Activated naive CD8-positive, alpha-beta T cell treated with anti-CD3 and anti-CD28 coated beads, Interleukin-2, amount 10 ng/mL, durations not matched to agents 7 days and 5 days (primary cell): ENCODE results near the gene PMVK. TPM values are rescaled to one million over a fixed set of nuclear protein-coding genes. Genes with fewer than 3 reads are reported as not detected.
A peak's percentile ranks its signal among the peaks of the same experiment; 100 is the strongest.

Experiments used
- ATAC-seq: fragments of 150-1000 bp; cut with Tn5 transposase; one replicate; pipeline ENCODE4 v1.10.0; 2021; ENCODE audit warnings: low read depth, moderate library complexity
- POLR2A ChIA-PET: fragments of 350-600 bp; sonication (Branson Sonifier 250); formaldehyde crosslinking; loops from one replicate; lab custom pipeline; 2021; ENCODE audit warnings: antibody characterized with exemption; lab: Charles Lee
- DNase-seq: peaks from one replicate; pipeline ENCODE4 v3.0.0; 2021
- H3K27ac Mint-ChIP-seq: one replicate; pipeline ENCODE4 v1.8.0; 2022; ENCODE audit warnings: mild to moderate bottlenecking, mixed read lengths
- H3K27me3 Mint-ChIP-seq: one replicate; pipeline ENCODE4 v1.8.0; 2022; ENCODE audit warnings: mild to moderate bottlenecking, moderate library complexity, mixed read lengths
- H3K36me3 Mint-ChIP-seq: one replicate; pipeline ENCODE4 v1.8.0; 2021; ENCODE audit warnings: mild to moderate bottlenecking, mixed read lengths
- H3K4me1 Mint-ChIP-seq: one replicate; pipeline ENCODE4 v1.8.0; 2021; ENCODE audit warnings: mixed read lengths
- H3K4me3 Mint-ChIP-seq: one replicate; pipeline ENCODE4 v1.8.0; 2022; ENCODE audit warnings: mild to moderate bottlenecking, moderate library complexity, mixed read lengths
- H3K9me3 Mint-ChIP-seq: one replicate; pipeline ENCODE4 v1.8.0; 2021; ENCODE audit warnings: mixed read lengths
- total RNA-seq, 2 experiments: library from RNA; stranded (reverse); gene quantifications; one replicate each; pipeline ENCODE4 v1.2.3, GENCODE V29; 2021

The PMVK gene
- total RNA-seq, 2 experiments from 2014 or later = 25.6 to 26.4 TPM

DNA sequence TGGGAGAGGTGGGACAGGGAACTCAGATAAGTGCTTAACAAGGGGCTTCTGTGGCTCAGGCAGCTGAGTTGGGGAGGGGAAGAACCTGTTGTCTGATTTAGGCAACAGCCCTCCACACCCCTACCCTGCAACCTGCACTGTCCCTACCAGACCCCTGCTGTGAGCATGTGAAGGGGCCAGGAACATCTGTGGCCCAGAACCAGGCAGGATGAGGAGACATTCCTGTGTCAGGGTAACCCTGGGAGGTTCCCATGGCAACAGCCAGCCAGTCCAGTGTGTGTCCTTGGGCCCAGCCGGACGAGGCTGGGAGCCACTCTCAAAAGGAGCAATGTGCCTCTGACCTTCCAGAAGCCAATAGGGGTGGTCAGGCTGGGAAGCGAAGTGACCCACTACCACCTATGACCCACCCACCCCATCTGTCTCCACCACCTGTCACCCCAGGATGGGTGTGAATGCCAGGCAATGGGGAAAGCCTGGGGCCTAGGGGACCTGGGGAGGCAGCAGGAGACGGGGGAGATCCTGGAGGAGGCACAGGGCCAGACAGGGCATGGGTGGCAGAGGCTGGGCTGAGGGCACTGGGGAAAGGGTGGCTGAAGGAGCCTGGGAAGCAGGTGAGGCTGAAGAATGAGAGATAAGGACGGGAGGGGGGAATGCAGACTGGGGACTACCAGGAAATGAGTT is 5.0 kb upstream of the PMVK start:
- ATAC-seq = no peak
- Mint-ChIP-seq H3K4me3 (peak overlapping the region; percentile 44), H3K36me3 (no peaks in the 10 kb centered on the region), H3K27me3 (no peaks in the 10 kb centered on the region), H3K9me3 (no peaks in the 10 kb centered on the region), H3K27ac (peak overlapping the region; percentile 92), H3K4me1 (peaks cover 53% of the 10 kb centered on the region)
- POLR2A ChIA-PET = interaction anchor here (0.6 to 1.7 kb wide), 2 partner anchors 18 to 33 kb away, joined by 3 to 8 read pairs; partner anchors contain the start of gene CKS1B
- no peak for DNase-seq

DNA sequence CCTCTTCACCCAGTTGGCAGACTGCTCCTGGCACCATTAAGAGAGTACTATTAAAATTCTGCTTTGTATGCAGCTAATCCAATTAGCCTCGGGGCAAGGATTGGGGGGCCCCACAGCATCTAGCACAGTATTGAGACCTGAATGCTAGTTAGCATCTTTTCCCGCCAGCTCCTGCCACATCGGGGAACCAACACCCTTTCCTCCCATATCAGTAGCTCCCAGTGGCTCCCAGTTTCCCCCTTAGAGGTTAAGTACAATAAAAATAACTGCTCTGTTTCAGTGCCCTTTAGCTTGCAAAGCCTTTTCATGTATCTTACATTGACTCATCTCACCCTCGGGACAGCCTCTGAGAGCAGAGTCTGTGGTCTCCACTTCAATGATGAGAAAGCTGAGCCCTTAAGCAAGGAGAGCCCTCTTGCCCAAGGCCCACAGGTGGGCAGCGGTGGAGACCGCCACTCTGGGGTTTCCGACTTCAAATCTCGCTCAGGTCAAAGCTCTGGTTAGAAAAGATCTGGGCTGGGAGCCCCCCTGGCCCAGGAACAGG is 4.2 kb upstream of the PMVK start:
- Mint-ChIP-seq H3K4me1 (peaks cover 55% of the 10 kb centered on the region), H3K36me3 (no peaks in the 10 kb centered on the region), H3K4me3 (no peak overlapping the region), H3K27ac (peak overlapping the region; percentile 92), H3K27me3 (no peaks in the 10 kb centered on the region), H3K9me3 (no peaks in the 10 kb centered on the region)
- ATAC-seq = no peak
- no peak for DNase-seq
- POLR2A ChIA-PET = interaction anchor here (0.6 to 5.7 kb wide), 4 partner anchors 10 to 34 kb away, joined by 3 to 38 read pairs (median 6); partner anchors contain the start of genes CKS1B and PBXIP1

- Mint-ChIP-seq H3K27me3 (no peaks in the 10 kb centered on the region), H3K9me3 (no peaks in the 10 kb centered on the region), H3K27ac (peak overlapping the region; percentile 92), H3K4me1 (peaks cover 57% of the 10 kb centered on the region), H3K4me3 (peak overlapping the region; percentile 15), H3K36me3 (peaks cover 1% of the 10 kb centered on the region)
- no peak for DNase-seq
- POLR2A ChIA-PET = interaction anchor here (0.7 to 5.7 kb wide), 4 partner anchors 10 to 34 kb away, joined by 3 to 38 read pairs (median 6); partner anchors contain the start of genes CKS1B and PBXIP1
- no peak for ATAC-seq
Measured at GRCh38 chr1:154940213-154940560, 3.7 kb upstream of the PMVK start.

- ATAC-seq (no peak), DNase-seq (no peak)
- Mint-ChIP-seq H3K9me3 (no peaks in the 10 kb centered on the region), H3K27ac (peak overlapping the region; percentile 97), H3K27me3 (no peaks in the 10 kb centered on the region), H3K4me1 (peaks cover 54% of the 10 kb centered on the region), H3K36me3 (peaks cover 2% of the 10 kb centered on the region), H3K4me3 (peak overlapping the region; percentile 90)
- POLR2A ChIA-PET = interaction anchor here (0.6 to 5.7 kb wide), 4 partner anchors 12 to 75 kb away, joined by 3 to 45 read pairs (median 29); partner anchors contain the start of genes CKS1B and PBXIP1
Measured at GRCh38 chr1:154938604-154939399, 2.3 kb upstream of the PMVK start.

DNA sequence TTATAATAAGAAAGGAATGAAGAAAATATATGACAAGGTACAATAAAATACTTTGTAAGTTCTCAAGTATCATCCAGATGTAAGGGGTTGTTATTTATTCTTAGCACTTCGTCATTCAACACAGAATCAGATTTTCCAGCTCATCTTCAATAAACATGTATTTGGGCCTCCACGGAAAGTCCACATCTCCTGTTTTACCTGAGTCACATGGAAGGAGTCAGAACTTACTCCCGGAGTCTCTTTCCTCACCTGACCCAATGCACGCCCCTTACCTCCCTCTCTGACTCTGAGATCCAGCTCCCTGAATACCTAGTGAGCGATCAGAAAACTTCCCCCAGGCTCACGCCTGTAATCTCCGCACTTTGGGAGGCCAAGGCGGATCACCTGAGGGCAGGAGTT is 1.5 kb upstream of the PMVK start:
- Mint-ChIP-seq H3K9me3 (no peaks in the 10 kb centered on the region), H3K36me3 (peaks cover 2% of the 10 kb centered on the region), H3K27me3 (no peaks in the 10 kb centered on the region), H3K4me3 (peak overlapping the region; percentile 90), H3K27ac (peak overlapping the region; percentile 97), H3K4me1 (peaks cover 45% of the 10 kb centered on the region)
- DNase-seq = no peak
- no peak for ATAC-seq
- POLR2A ChIA-PET = interaction anchor here (2.3 to 5.7 kb wide), 5 partner anchors 12 to 378 kb away, joined by 11 to 45 read pairs (median 20); partner anchors contain the start of genes CKS1B, PBXIP1 and PYGO2

DNA sequence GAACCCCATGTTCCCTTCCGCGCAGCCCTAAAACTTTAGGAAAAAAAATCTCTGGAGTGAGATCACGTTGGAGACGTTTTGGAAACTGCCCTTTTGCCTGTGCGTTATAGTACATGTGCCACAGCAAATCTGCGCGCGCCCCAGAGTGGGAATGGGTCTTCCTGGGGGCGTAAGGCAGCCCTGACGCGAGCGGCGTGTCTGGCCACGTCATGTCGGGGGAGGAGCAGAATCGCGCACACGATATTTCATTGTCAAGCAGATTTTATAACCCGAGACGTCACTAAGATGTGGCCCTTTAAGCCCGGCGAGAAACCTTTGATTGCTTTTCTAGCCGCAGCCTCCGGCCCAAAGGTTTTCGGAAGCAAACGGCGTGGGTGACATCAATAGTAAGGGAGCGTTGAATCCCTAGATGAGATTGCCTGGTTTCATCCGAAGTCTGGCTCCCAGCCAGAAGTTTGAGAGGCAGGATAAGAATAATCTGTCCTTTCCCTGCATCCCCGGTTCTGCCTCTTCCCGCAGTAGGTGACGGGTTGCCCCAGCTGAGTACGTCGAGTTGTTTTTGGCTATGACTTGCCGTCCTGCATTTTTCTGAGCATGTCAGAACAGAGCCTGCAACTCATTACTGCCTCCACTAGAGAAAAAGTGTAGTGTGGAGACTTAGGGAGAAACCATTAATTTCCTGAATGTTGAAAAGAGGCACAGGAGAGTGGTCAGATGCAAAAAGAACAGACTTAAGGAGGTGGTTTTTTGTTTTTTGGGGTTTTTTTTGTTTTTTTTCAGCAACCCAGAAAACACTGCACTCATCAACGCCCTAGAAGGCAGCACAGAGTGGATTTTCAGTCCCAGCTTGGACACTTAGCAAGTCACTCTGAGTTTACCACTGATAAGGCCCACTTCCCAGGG is 817 bp upstream of the PMVK start:
- H3K4me1 Mint-ChIP-seq = peaks cover 39% of the 10 kb centered on the region
- no peaks in the 10 kb centered on the region for H3K9me3 Mint-ChIP-seq
- ATAC-seq (peak; percentile 73), DNase-seq (peak; percentile 90)
- H3K36me3 Mint-ChIP-seq = peaks cover 2% of the 10 kb centered on the region
- no peaks in the 10 kb centered on the region for H3K27me3 Mint-ChIP-seq
- POLR2A ChIA-PET = interaction anchor here (0.7 to 5.7 kb wide), 17 partner anchors 8 to 379 kb away, joined by 3 to 45 read pairs (median 7); partner anchors contain the start of genes ADAM15, CKS1B, FLAD1 and PBXIP1
- H3K4me3 Mint-ChIP-seq = peak overlapping the region; percentile 90
- peak overlapping the region; percentile 97 for H3K27ac Mint-ChIP-seq

GRCh38 chr1:154935749-154936554 is 567 bp downstream of the PMVK start:
- no peaks in the 10 kb centered on the region for H3K9me3 Mint-ChIP-seq

DNA sequence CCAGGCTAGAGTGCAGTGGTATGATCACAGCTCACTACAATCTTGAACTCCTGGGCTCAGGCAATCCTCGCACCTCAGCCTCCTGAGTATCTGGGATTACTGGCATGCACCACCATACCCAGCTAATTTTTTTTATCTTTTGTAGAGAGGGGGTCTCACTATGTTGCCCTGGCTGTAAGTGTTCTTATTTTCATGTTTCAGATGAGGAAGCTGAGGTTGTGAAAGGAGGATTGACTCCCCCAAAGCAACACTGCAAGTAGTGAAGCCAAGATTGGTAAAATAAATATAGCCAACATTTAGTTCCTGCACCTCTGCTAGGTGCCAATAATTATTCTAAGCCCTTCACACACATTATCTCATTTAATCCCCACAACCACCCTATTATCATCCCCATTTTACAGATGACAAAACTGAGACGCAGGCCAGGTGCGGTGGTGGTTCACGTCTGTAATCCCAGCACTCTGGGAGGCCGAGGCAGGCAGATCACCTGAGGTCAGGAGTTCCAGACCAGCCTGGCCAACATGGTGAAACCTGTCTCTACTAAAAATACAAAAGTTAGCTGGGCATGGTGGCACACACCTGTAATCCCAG is 2.1 kb downstream of the PMVK start:
- peaks cover 7% of the 10 kb centered on the region for H3K36me3 Mint-ChIP-seq
- no peak overlapping the region for H3K4me3 Mint-ChIP-seq
- DNase-seq = no peak
- H3K27ac Mint-ChIP-seq = no peak overlapping the region
- POLR2A ChIA-PET = interaction anchor here (1.1 kb wide), 1 partner anchor 27 kb away, joined by 3 read pairs; the partner anchor contains the start of gene PYGO2
- no peaks in the 10 kb centered on the region for H3K9me3 Mint-ChIP-seq
- no peak for ATAC-seq
- peaks cover 19% of the 10 kb centered on the region for H3K4me1 Mint-ChIP-seq
- H3K27me3 Mint-ChIP-seq = no peaks in the 10 kb centered on the region

More at GRCh38 chr1:154935749-154936554, 567 bp downstream of the PMVK start:
- peak overlapping the region; percentile 97 for H3K27ac Mint-ChIP-seq
- peak overlapping the region; percentile 90 for H3K4me3 Mint-ChIP-seq
- H3K4me1 Mint-ChIP-seq = peaks cover 28% of the 10 kb centered on the region
- DNase-seq (no peak), ATAC-seq (no peak)
- H3K36me3 Mint-ChIP-seq = peaks cover 3% of the 10 kb centered on the region
- POLR2A ChIA-PET = interaction anchor here (0.7 to 5.7 kb wide), 22 partner anchors 9 to 376 kb away, joined by 3 to 45 read pairs (median 6); partner anchors contain the start of genes ADAM15, CKS1B, FLAD1 and PBXIP1
- H3K27me3 Mint-ChIP-seq = no peaks in the 10 kb centered on the region

GRCh38 chr1:154931940-154932487 is 4.5 kb downstream of the PMVK start:
- Mint-ChIP-seq H3K4me3 (no peak overlapping the region), H3K27ac (no peak overlapping the region), H3K36me3 (peaks cover 23% of the 10 kb centered on the region), H3K4me1 (peaks cover 11% of the 10 kb centered on the region), H3K9me3 (no peaks in the 10 kb centered on the region), H3K27me3 (no peaks in the 10 kb centered on the region)
- ATAC-seq = no peak
- POLR2A ChIA-PET = no interaction called here
- DNase-seq = no peak

DNA sequence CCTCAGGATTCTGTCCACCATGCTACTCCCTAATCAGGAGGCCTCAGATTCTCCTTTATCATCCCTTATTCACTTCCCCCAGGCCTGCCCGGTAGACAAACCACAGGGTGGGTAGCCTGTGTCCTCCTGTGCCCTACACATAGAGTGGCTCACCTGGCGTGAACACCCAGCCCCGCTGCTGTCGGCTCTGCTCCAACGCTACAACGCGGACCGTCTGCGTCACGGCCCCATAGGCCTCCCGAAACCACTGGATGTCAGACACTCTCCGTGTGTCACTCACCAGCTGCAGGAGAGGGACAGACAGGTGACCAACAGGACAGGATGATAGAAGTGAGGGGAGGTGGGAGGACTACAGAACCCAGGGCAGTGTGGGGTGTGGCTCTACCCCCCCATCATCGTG is 10.3 kb downstream of the PMVK start:
- POLR2A ChIA-PET = interaction anchor here (3.3 kb wide), 1 partner anchor 10 kb away, joined by 14 read pairs; the partner anchor contains the start of gene PMVK
- Mint-ChIP-seq H3K9me3 (no peaks in the 10 kb centered on the region), H3K27ac (peak overlapping the region; percentile 84), H3K4me1 (peaks cover 19% of the 10 kb centered on the region), H3K36me3 (peaks cover 35% of the 10 kb centered on the region), H3K4me3 (no peak overlapping the region), H3K27me3 (no peaks in the 10 kb centered on the region)
- DNase-seq (no peak), ATAC-seq (no peak)
